Activated CD8-positive, alpha-beta memory T cell treated with anti-CD3 and anti-CD28 coated beads, Interleukin-2, amount 50 U/mL, for 24 hours (primary cell): ENCODE results near the gene CCDC7.
"Not testable (repeated sequence)": the region's sequence is repeated elsewhere in the genome, so short reads cannot be mapped to it uniquely, and the experiment has no call there.

Experiments used
- DNase-seq: peaks from one replicate; pipeline ENCODE4 v3.0.0-alpha.2; 2020; ENCODE audit errors: extremely low read depth

The CCDC7 gene

GRCh38 chr10:32445740-32446535 is at the start of gene CCDC7:
TSS of gene CCDC7 (plus strand) at chr10:32446140. CDS start at chr10:32451643, 5,503 bp downstream.
- DNase-seq: peak; percentile 48

GRCh38 chr10:32397163-32397562 is 48.8 kb upstream of the CCDC7 start:
- not testable (repeated sequence) for DNase-seq

- not testable (repeated sequence) for DNase-seq
Measured at GRCh38 chr10:32399720-32400119, 46.2 kb upstream of the CCDC7 start.

- DNase-seq: no peak
Measured at GRCh38 chr10:32400961-32401360, 45.0 kb upstream of the CCDC7 start.

GRCh38 chr10:32402499-32402898 is 43.4 kb upstream of the CCDC7 start:
- no peak for DNase-seq

- DNase-seq: no peak
Measured at GRCh38 chr10:32403091-32403490, 42.8 kb upstream of the CCDC7 start.

GRCh38 chr10:32408690-32409089 is 37.2 kb upstream of the CCDC7 start:
- DNase-seq: no peak

GRCh38 chr10:32409741-32410140 is 36.2 kb upstream of the CCDC7 start:
- DNase-seq: no peak

- DNase-seq: no peak
Measured at GRCh38 chr10:32410569-32410968, 35.4 kb upstream of the CCDC7 start.

GRCh38 chr10:32411797-32412498 is 34.0 kb upstream of the CCDC7 start:
- DNase-seq: no peak

GRCh38 chr10:32412499-32412853 is 33.5 kb upstream of the CCDC7 start:
- no peak for DNase-seq

- DNase-seq: peak; percentile 9
Measured at GRCh38 chr10:32413513-32413912, 32.4 kb upstream of the CCDC7 start.

GRCh38 chr10:32415361-32415760 is 30.6 kb upstream of the CCDC7 start:
- DNase-seq: no peak

- DNase-seq: no peak
Measured at GRCh38 chr10:32417911-32418547, 27.9 kb upstream of the CCDC7 start.

- DNase-seq: no peak
Measured at GRCh38 chr10:32418572-32418971, 27.4 kb upstream of the CCDC7 start.

GRCh38 chr10:32419615-32420014 is 26.3 kb upstream of the CCDC7 start:
- DNase-seq: no peak

GRCh38 chr10:32426186-32426585 is 19.8 kb upstream of the CCDC7 start:
- no peak for DNase-seq

GRCh38 chr10:32433542-32433941 is 12.4 kb upstream of the CCDC7 start:
- no peak for DNase-seq

GRCh38 chr10:32436215-32436614 is 9.7 kb upstream of the CCDC7 start:
- no peak for DNase-seq

GRCh38 chr10:32437334-32437733 is 8.6 kb upstream of the CCDC7 start:
- no peak for DNase-seq

GRCh38 chr10:32445036-32445435 is 904 bp upstream of the CCDC7 start:
- DNase-seq: no peak

- no peak for DNase-seq
Measured at GRCh38 chr10:32446536-32447406, 831 bp downstream of the CCDC7 start.
